ENCODE data around the gene PLET1. TPM values are rescaled to one million over a fixed set of nuclear protein-coding genes. Genes with fewer than 3 reads are reported as not detected.

Gene PLET1
- total RNA-seq, 1 donor from 2014 or later: not detected

DNA sequence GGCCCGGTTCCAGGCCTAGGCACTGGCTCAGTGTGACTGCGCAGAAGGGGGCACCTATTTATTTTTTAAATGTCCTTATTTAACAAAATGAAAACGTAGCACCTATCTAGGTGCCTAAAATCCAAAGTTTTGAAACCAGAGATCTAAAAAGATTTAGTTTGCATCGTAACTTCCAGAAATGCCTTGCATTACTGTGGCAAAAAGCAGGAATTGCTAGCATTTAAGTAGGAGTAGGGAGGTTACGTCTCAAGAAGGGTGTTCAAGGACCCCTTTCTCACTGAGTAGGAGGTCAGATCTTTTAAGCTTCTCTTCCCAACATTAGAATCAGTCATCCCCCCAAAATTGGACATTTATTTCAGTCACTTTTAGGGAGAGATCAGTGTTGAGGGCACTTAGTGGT lies 7.7 kb upstream of the PLET1 start:
- Histone ChIP-seq H3K27me3 (ENCODE audit: control insufficient read depth, insufficient read depth, low read length) (no peaks in the 10 kb centered on the region), H3K4me3 (ENCODE audit: low read depth, low read length) (no peak overlapping the region), H3K36me3 (ENCODE audit: control insufficient read depth, insufficient read depth, low read length) (no peaks in the 10 kb centered on the region)
- no peak for TF ChIP-seq CTCF (IDR thresholded peaks at IDR 0.05; ENCODE audit: insufficient read depth, low read length, poor library complexity, severe bottlenecking)
- DNase-seq (ENCODE audit: low read depth): no peak

- no peak overlapping the region for H3K4me3 ChIP-seq (ENCODE audit: low read depth, low read length)
- H3K27me3 ChIP-seq (ENCODE audit: control insufficient read depth, insufficient read depth, low read length): no peaks in the 10 kb centered on the region
- no peak for DNase-seq (ENCODE audit: low read depth)
- TF ChIP-seq CTCF (IDR thresholded peaks at IDR 0.05; ENCODE audit: insufficient read depth, low read length, poor library complexity, severe bottlenecking): no peak
- no peaks in the 10 kb centered on the region for H3K36me3 ChIP-seq (ENCODE audit: control insufficient read depth, insufficient read depth, low read length)
These were observed 6.5 kb upstream of the PLET1 start for GRCh38 chr11:112267188-112267591.

DNA sequence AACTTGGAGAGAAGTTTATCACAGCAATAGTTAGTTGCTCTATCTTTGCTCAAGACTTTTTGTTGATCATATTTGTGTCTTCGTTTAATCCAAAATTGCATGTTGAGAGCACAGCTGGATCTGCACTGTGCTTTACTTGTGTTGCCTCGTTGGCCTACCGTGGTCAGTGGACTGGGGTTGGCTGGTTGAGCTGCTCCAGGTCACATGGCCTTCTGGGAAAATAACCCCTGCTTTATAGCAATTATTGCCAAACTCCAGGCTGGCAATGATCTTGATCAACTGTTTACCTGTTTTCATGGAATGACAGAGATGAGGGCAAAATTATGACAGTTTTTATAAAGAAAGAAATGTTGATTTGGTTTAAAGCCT lies 5.7 kb upstream of the PLET1 start:
- Histone ChIP-seq H3K36me3 (ENCODE audit: control insufficient read depth, insufficient read depth, low read length) (no peaks in the 10 kb centered on the region), H3K4me3 (ENCODE audit: low read depth, low read length) (no peak overlapping the region), H3K27me3 (ENCODE audit: control insufficient read depth, insufficient read depth, low read length) (no peaks in the 10 kb centered on the region)
- no peak for DNase-seq (ENCODE audit: low read depth)
- TF ChIP-seq CTCF (IDR thresholded peaks at IDR 0.05; ENCODE audit: insufficient read depth, low read length, poor library complexity, severe bottlenecking): no peak

- Histone ChIP-seq H3K36me3 (ENCODE audit: control insufficient read depth, insufficient read depth, low read length) (no peaks in the 10 kb centered on the region), H3K4me3 (ENCODE audit: low read depth, low read length) (no peak overlapping the region), H3K27me3 (ENCODE audit: control insufficient read depth, insufficient read depth, low read length) (no peaks in the 10 kb centered on the region)
- no peak for DNase-seq (ENCODE audit: low read depth)
- no peak for TF ChIP-seq CTCF (IDR thresholded peaks at IDR 0.05; ENCODE audit: insufficient read depth, low read length, poor library complexity, severe bottlenecking)
These were observed 5.2 kb upstream of the PLET1 start for GRCh38 chr11:112265659-112266409.

GRCh38 chr11:112255067-112255720 lies 5.5 kb downstream of the PLET1 start:
- DNase-seq (ENCODE audit: low read depth): peak; percentile 52

More at GRCh38 chr11:112255067-112255720, 5.5 kb downstream of the PLET1 start:
- no peak overlapping the region for H3K4me3 ChIP-seq (ENCODE audit: low read depth, low read length)
- no peak for TF ChIP-seq CTCF (IDR thresholded peaks at IDR 0.05; ENCODE audit: insufficient read depth, low read length, poor library complexity, severe bottlenecking)
- no peaks in the 10 kb centered on the region for H3K27me3 ChIP-seq (ENCODE audit: control insufficient read depth, insufficient read depth, low read length)
- H3K36me3 ChIP-seq (ENCODE audit: control insufficient read depth, insufficient read depth, low read length): no peaks in the 10 kb centered on the region
